GM03348 (cell line): ENCODE measurements around the gene USP24.
A peak's percentile ranks its signal among the peaks of the same experiment; 100 is the strongest.
"Not testable (repeated sequence)": the region's sequence is repeated elsewhere in the genome, so short reads cannot be mapped to it uniquely, and the experiment has no call there.

ENCODE experiments used
- DNase-seq: peaks from one replicate; pipeline ENCODE4 v3.0.0; 2012; ENCODE audit warnings: low spot score

USP24 gene

GRCh38 chr1:55124470-55124869 lies 90.7 kb downstream of the USP24 start:
- DNase-seq, result no peak

GRCh38 chr1:55120538-55120937 lies 94.6 kb downstream of the USP24 start:
- DNase-seq, result no peak

GRCh38 chr1:55118651-55119329 lies 96.4 kb downstream of the USP24 start:
- no peak for DNase-seq

GRCh38 chr1:55117941-55118340 lies 97.2 kb downstream of the USP24 start:
- no peak for DNase-seq

- not testable (repeated sequence) for DNase-seq
These were observed 106.2 kb downstream of the USP24 start for GRCh38 chr1:55109005-55109404.

GRCh38 chr1:55107101-55107500 lies 108.1 kb downstream of the USP24 start:
- DNase-seq, result no peak

- no peak for DNase-seq
These were observed 111.3 kb downstream of the USP24 start for GRCh38 chr1:55103891-55104290.

GRCh38 chr1:55095095-55095494 lies 120.1 kb downstream of the USP24 start:
- DNase-seq, result no peak

- DNase-seq, result no peak
These were observed 122.7 kb downstream of the USP24 start for GRCh38 chr1:55092475-55092874.

GRCh38 chr1:55089683-55090082 lies 125.5 kb downstream of the USP24 start:
- DNase-seq, result no peak

- no peak for DNase-seq
These were observed 126.8 kb downstream of the USP24 start for GRCh38 chr1:55088413-55088812.

- DNase-seq, result no peak
These were observed 127.7 kb downstream of the USP24 start for GRCh38 chr1:55087439-55087838.

- DNase-seq, result no peak
These were observed 130.9 kb downstream of the USP24 start for GRCh38 chr1:55084257-55084656.

- no peak for DNase-seq
These were observed 133.3 kb downstream of the USP24 start for GRCh38 chr1:55081905-55082296.

GRCh38 chr1:55081188-55081904 lies 133.8 kb downstream of the USP24 start:
- peak; percentile 73 for DNase-seq

- no peak for DNase-seq
These were observed 135.5 kb downstream of the USP24 start for GRCh38 chr1:55079651-55080050.

GRCh38 chr1:55078470-55078869 lies 136.7 kb downstream of the USP24 start:
- no peak for DNase-seq

GRCh38 chr1:55076356-55076755 lies 138.8 kb downstream of the USP24 start:
- DNase-seq, result no peak

GRCh38 chr1:55074455-55074854 lies 140.7 kb downstream of the USP24 start:
- DNase-seq, result no peak

GRCh38 chr1:55073187-55073916 lies 141.8 kb downstream of the USP24 start:
- no peak for DNase-seq

GRCh38 chr1:55071477-55071876 lies 143.7 kb downstream of the USP24 start:
- peak; percentile 73 for DNase-seq

- DNase-seq, result no peak
These were observed 144.6 kb downstream of the USP24 start for GRCh38 chr1:55070293-55071164.
